Central memory CD8-positive, alpha-beta T cell (primary cell): ENCODE data around the gene RPS21.
"Not testable (repeated sequence)": the region's sequence is repeated elsewhere in the genome, so short reads cannot be mapped to it uniquely, and the experiment has no call there.

ENCODE experiments used
- ATAC-seq: fragments of 150-1000 bp; cut with Tn5 transposase; replicated peaks from 2 replicates; pipeline ENCODE4 v1.10.0; 2022; ENCODE audit warnings: mild to moderate bottlenecking, moderate FRiP score, moderate number of reproducible peaks; ENCODE audit not compliant: poor library complexity, severe bottlenecking; ENCODE audit errors: extremely low read depth
- DNase-seq, 2 donors: peaks; one replicate each; pipeline ENCODE4 v3.0.0; 2021; ENCODE audit warnings: low spot score in 2 of 2
- H3K27ac Mint-ChIP-seq: one replicate; pipeline ENCODE4 v1.8.0; 2022; ENCODE audit warnings: low read depth, mild to moderate bottlenecking, moderate library complexity, mixed read lengths
- H3K27me3 Mint-ChIP-seq: one replicate; pipeline ENCODE4 v1.8.0; 2022; ENCODE audit warnings: mixed read lengths
- H3K36me3 Mint-ChIP-seq: one replicate; pipeline ENCODE4 v1.8.0; 2022; ENCODE audit warnings: mild to moderate bottlenecking, moderate library complexity, mixed read lengths; ENCODE audit not compliant: insufficient read depth
- H3K4me1 Mint-ChIP-seq: one replicate; pipeline ENCODE4 v1.8.0; 2022; ENCODE audit warnings: mixed read lengths
- H3K4me3 Mint-ChIP-seq: one replicate; pipeline ENCODE4 v1.8.0; 2022; ENCODE audit warnings: mild to moderate bottlenecking, moderate library complexity, mixed read lengths
- H3K9me3 Mint-ChIP-seq: one replicate; pipeline ENCODE4 v1.8.0; 2022; ENCODE audit warnings: mixed read lengths

RPS21 gene

DNA sequence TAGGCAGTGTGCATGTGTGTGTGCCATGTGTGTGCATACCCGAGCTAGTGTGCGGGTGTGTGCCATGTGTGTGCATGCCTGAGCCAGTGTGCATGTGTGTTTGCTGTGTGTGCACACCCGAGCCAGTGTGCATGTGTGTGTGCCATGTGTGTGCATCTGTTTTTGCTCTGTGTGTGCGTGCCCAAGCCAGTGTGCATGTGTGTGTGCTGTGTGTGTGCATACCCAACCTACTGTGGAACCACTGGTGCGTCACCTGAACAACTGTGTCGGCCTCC is 34.8 kb downstream of the RPS21 start:
- Mint-ChIP-seq H3K27me3 (no peaks in the 10 kb centered on the region), H3K4me3 (no peak overlapping the region), H3K27ac (no peak overlapping the region), H3K4me1 (no peaks in the 10 kb centered on the region), H3K9me3 (no peaks in the 10 kb centered on the region), H3K36me3 (no peaks in the 10 kb centered on the region)
- DNase-seq, result no peak
- ATAC-seq, result no peak

GRCh38 chr20:62422636-62423325 is 35.9 kb downstream of the RPS21 start:
- Mint-ChIP-seq H3K36me3 (no peaks in the 10 kb centered on the region), H3K4me3 (no peak overlapping the region)
- ATAC-seq, result no peak

GRCh38 chr20:62423326-62423706 is 36.4 kb downstream of the RPS21 start:
- no peaks in the 10 kb centered on the region for H3K9me3 Mint-ChIP-seq
- no peak overlapping the region for H3K27ac Mint-ChIP-seq
- H3K4me1 Mint-ChIP-seq, result no peaks in the 10 kb centered on the region
- ATAC-seq (no peak), DNase-seq (no peak)
- H3K27me3 Mint-ChIP-seq, result no peaks in the 10 kb centered on the region
- no peaks in the 10 kb centered on the region for H3K36me3 Mint-ChIP-seq
- H3K4me3 Mint-ChIP-seq, result no peak overlapping the region

More at GRCh38 chr20:62422636-62423325, 35.9 kb downstream of the RPS21 start:
- Mint-ChIP-seq H3K4me1 (no peaks in the 10 kb centered on the region), H3K27me3 (no peaks in the 10 kb centered on the region), H3K9me3 (no peaks in the 10 kb centered on the region), H3K27ac (no peak overlapping the region)
- DNase-seq, result no peak

GRCh38 chr20:62424249-62425107 is 37.6 kb downstream of the RPS21 start:
- Mint-ChIP-seq H3K27ac (no peak overlapping the region), H3K4me3 (no peak overlapping the region), H3K27me3 (no peaks in the 10 kb centered on the region), H3K9me3 (no peaks in the 10 kb centered on the region), H3K36me3 (no peaks in the 10 kb centered on the region), H3K4me1 (no peaks in the 10 kb centered on the region)
- DNase-seq, result no peak
- no peak for ATAC-seq

DNA sequence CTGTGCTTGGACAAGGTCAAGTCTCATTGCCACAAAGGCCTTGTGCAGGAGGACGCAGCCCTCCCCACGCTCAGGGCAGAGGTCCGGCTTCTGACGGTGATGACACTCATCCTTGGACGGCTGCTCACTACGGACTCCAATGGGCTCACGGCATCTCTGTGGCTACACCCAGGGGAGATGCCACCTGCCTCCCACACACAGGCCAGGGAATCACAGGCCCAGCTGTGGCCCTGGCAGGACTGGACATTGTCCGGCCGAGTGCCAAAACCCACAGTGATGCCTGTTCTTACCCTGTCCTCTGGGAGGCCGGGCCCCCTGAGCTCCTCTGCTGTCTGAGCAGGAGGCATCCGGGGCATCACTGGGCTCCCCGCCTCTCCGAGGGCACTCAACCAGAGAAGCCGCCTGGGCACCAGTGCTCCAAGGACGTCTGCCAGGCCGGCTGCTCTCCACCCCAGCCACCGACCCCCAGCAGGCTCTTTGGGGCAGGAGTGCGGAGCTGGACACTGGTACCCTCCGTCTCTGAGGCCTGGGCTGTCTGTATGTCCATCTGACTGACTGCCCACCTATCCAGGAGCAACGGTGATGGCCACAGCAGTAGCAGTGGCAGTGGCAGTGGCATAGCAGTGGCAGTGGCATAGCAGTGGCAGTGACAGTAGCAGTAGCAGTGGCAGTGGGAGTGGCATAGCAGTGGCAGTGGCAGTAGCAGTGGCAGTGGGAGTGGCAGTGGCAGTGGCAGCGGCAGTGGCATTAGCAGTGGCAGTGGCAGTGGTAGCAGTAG is 38.6 kb downstream of the RPS21 start:
- no peak for ATAC-seq
- Mint-ChIP-seq H3K27me3 (no peaks in the 10 kb centered on the region), H3K4me3 (no peak overlapping the region), H3K27ac (no peak overlapping the region), H3K36me3 (no peaks in the 10 kb centered on the region), H3K9me3 (no peaks in the 10 kb centered on the region), H3K4me1 (no peaks in the 10 kb centered on the region)
- DNase-seq, result no peak

GRCh38 chr20:62426059-62426348 is 39.1 kb downstream of the RPS21 start:
- H3K36me3 Mint-ChIP-seq, DNase-seq, H3K4me3 Mint-ChIP-seq, H3K9me3 Mint-ChIP-seq, H3K4me1 Mint-ChIP-seq, ATAC-seq, H3K27me3 Mint-ChIP-seq, H3K27ac Mint-ChIP-seq: not testable (repeated sequence)

- Mint-ChIP-seq H3K9me3 (no peaks in the 10 kb centered on the region), H3K4me3 (no peak overlapping the region), H3K27me3 (peaks cover 9% of the 10 kb centered on the region), H3K27ac (no peak overlapping the region), H3K36me3 (no peaks in the 10 kb centered on the region), H3K4me1 (no peaks in the 10 kb centered on the region)
- ATAC-seq, result no peak
- no peak for DNase-seq
Measured at GRCh38 chr20:62426699-62427131, 39.8 kb downstream of the RPS21 start.

- no peak within 1 kb of the TSS for H3K27ac Mint-ChIP-seq
- no peak within 1 kb of the TSS for H3K4me3 Mint-ChIP-seq
Measured at GRCh38 chr20:62427172-62428001, 40.5 kb downstream of the RPS21 start, which contains the start of gene RBBP8NL. Gene RBBP8NL (minus strand): TSS chr20:62427539. CDS start chr20:62419647, 7,892 bp downstream.

DNA sequence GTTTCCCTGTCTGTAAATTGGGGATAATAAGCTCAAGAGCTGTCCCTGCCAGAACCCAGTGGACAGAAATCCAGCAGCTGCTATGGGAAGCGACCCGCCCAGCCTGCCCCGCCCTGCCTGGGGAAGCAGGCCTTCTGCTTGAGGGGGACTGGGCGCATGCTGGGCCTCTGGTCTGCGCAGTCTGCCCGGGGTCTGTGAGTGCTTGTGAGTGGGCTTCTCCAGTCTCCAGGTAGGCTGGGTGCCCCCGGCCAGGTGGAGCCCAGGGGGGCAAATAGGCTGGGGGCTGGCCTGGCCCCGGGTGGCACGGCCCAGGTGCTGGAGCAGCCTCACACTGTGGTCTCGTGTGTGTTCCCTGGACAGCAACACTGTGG is 41.1 kb downstream of the RPS21 start:
- Mint-ChIP-seq H3K9me3 (no peaks in the 10 kb centered on the region), H3K4me1 (no peaks in the 10 kb centered on the region), H3K27ac (no peak overlapping the region), H3K4me3 (no peak overlapping the region), H3K27me3 (peaks cover 19% of the 10 kb centered on the region), H3K36me3 (no peaks in the 10 kb centered on the region)
- no peak for DNase-seq
- no peak for ATAC-seq

More at GRCh38 chr20:62427172-62428001, 40.5 kb downstream of the RPS21 start, which contains the start of gene RBBP8NL:
- H3K27me3 Mint-ChIP-seq, result peaks cover 13% of the 10 kb centered on the region
- ATAC-seq (no peak), DNase-seq (no peak)
- H3K36me3 Mint-ChIP-seq, result no peaks in the 10 kb centered on the region
- no peaks in the 10 kb centered on the region for H3K9me3 Mint-ChIP-seq
- H3K4me1 Mint-ChIP-seq, result no peaks in the 10 kb centered on the region

DNA sequence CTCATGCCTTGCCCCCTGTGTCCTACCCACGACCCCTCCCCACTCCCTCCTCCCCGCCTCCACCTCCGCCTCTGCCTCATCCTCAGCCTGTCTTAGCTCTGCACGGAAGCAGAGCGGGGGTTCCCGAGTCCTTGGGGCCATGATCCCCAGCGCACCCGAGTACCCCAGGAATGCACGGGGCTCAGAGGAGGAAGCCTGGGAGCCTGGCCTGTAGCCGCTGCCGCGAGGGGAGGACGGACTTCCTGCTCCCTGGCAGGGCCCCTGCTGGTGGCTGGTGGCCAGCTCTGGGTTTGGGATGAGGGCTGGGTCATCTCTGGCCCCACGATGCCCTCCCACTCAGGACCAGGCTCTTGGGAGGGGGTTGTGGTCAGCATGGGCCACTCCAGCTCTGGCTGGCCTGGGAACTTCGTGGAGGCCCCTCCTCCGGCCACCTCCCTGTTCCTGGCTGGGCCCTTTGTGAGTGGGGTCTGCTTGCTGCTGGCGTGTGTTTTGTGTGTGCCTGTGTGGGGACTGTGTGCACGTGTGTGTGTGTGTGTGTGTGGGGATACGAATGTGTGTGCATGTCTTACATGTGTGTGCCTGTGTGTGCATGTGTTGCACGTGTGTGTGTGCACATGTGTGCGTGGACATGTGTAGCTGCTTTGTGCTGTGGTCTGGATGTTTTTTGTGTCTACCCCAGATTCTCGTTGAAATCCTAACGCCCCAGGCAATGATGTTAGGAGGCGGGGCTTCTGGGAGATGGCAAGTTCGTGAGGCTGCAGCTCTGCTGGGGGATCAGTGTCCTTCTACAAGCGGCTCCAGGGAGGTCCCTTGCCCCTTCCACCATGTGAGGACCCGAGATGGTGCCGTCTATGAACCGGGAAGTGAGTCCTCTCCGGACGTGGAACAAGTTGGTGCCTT is 41.7 kb downstream of the RPS21 start:
- H3K4me1 Mint-ChIP-seq, result no peaks in the 10 kb centered on the region
- ATAC-seq (no peak), DNase-seq (no peak)
- H3K27ac Mint-ChIP-seq, result no peak overlapping the region
- H3K36me3 Mint-ChIP-seq, result no peaks in the 10 kb centered on the region
- no peaks in the 10 kb centered on the region for H3K9me3 Mint-ChIP-seq
- no peak overlapping the region for H3K4me3 Mint-ChIP-seq
- peaks cover 26% of the 10 kb centered on the region for H3K27me3 Mint-ChIP-seq

DNA sequence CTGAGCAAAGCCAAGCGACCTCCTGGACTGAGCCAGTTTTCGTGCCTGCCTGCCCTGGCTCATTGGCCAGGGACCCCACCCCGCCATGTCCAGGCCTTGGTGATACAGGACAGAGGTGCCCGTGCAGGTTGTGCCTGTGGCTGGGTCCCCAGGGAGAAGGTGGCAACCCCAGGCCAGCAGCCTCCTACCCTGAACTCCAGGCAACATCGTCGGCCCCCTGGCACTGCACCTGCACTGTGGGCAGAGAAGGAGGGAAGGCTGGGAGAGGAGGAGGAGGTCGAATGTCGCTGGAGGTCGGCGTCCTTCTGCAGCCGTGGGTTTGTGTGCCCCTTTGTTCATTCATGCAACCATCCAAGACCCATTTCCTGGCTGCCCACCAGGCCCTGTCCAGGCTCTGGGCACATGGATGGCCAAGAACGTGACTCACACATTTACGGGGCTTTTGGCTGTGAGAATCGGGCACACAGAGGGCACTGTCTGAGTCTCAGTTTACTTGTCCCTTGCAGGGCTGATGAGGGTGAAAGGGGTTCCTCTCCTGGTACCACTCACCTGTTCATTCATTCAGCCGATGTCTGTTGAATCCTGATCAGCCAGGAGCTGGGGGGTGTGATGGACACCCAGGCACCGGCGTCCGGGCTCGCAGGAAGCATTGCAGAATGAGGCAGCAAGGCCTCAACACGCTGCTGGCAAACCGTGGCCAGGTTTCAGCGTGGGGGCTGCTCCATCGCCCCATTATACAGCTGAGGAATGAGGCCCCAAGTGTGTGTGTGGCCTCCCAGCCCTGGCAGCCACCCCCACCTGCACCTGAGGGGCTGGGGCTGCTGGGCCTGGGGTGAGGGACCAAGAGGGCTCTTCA is 42.8 kb downstream of the RPS21 start:
- Mint-ChIP-seq H3K27me3 (peaks cover 36% of the 10 kb centered on the region), H3K4me3 (no peak overlapping the region), H3K4me1 (no peaks in the 10 kb centered on the region), H3K27ac (no peak overlapping the region), H3K9me3 (no peaks in the 10 kb centered on the region), H3K36me3 (no peaks in the 10 kb centered on the region)
- no peak for ATAC-seq
- no peak for DNase-seq
